Activated CD4-positive, alpha-beta memory T cell treated with anti-CD3 and anti-CD28 coated beads for 36 hours (primary cell): ENCODE data around the gene NFE2L1. TPM values are rescaled to one million over a fixed set of nuclear protein-coding genes. Genes with fewer than 3 reads are reported as not detected.
"Not testable (repeated sequence)": the region's sequence is repeated elsewhere in the genome, so short reads cannot be mapped to it uniquely, and the experiment has no call there.

ENCODE experiments used
- CTCF ChIA-PET: fragments of 350-600 bp; sonication (Branson Sonifier 250); formaldehyde crosslinking; loops from one replicate; lab custom pipeline; 2021; ENCODE audit warnings: antibody characterized with exemption, inconsistent platforms; lab: Charles Lee
- POLR2A ChIA-PET: fragments of 350-600 bp; sonication (Branson Sonifier 250); formaldehyde crosslinking; loops from one replicate; lab custom pipeline; 2021; ENCODE audit warnings: antibody characterized with exemption; lab: Charles Lee
- DNase-seq: peaks from one replicate; pipeline ENCODE4 v3.0.0-alpha.2; 2020
- H3K27ac Mint-ChIP-seq: one replicate; pipeline ENCODE4 v1.8.0; 2021; ENCODE audit warnings: mixed read lengths
- H3K27me3 Mint-ChIP-seq: one replicate; pipeline ENCODE4 v1.8.0; 2021; ENCODE audit warnings: mixed read lengths
- H3K36me3 Mint-ChIP-seq: one replicate; pipeline ENCODE4 v1.8.0; 2021; ENCODE audit warnings: mixed read lengths
- H3K4me1 Mint-ChIP-seq: one replicate; pipeline ENCODE4 v1.8.0; 2021; ENCODE audit warnings: low read depth, mixed read lengths
- H3K4me3 Mint-ChIP-seq: one replicate; pipeline ENCODE4 v1.8.0; 2021; ENCODE audit warnings: mild to moderate bottlenecking, mixed read lengths
- H3K9me3 Mint-ChIP-seq: one replicate; pipeline ENCODE4 v1.8.0; 2021; ENCODE audit warnings: mixed read lengths
- intact Hi-C: fragments of 100-400 bp; cut with micrococcal nuclease; formaldehyde crosslinking; loops from one replicate; pipeline ENCODE4 v1.15.1; 2023
- total RNA-seq, 2 experiments: library from RNA; stranded (reverse); gene quantifications; one replicate each; pipeline ENCODE4 v1.2.3, GENCODE V29; 2021

The NFE2L1 gene
- total RNA-seq, 2 experiments from 2014 or later: 82.4 to 84.1 TPM

GRCh38 chr17:48070195-48070594 is 22.0 kb downstream of the NFE2L1 start:
- H3K4me3 Mint-ChIP-seq: no peak overlapping the region
- POLR2A ChIA-PET: no interaction called here

GRCh38 chr17:48071654-48072053 is 23.5 kb downstream of the NFE2L1 start:
- H3K27me3 Mint-ChIP-seq: no peaks in the 10 kb centered on the region
- no peak for DNase-seq
- ChIA-PET CTCF (interaction anchor here (6.9 kb wide), 1 partner anchor 45 kb away, joined by 137 read pairs; no protein-coding TSS in a partner anchor), POLR2A (no interaction called here)
- H3K9me3 Mint-ChIP-seq: no peaks in the 10 kb centered on the region
- H3K27ac Mint-ChIP-seq: no peak overlapping the region
- peaks cover 33% of the 10 kb centered on the region for H3K36me3 Mint-ChIP-seq
- no peaks in the 10 kb centered on the region for H3K4me1 Mint-ChIP-seq
- intact Hi-C loops: no loop called here
- no peak overlapping the region for H3K4me3 Mint-ChIP-seq

More at GRCh38 chr17:48070195-48070594, 22.0 kb downstream of the NFE2L1 start:
- H3K27ac Mint-ChIP-seq: no peak overlapping the region
- peaks cover 32% of the 10 kb centered on the region for H3K36me3 Mint-ChIP-seq
- DNase-seq: no peak
- H3K27me3 Mint-ChIP-seq: no peaks in the 10 kb centered on the region
- intact Hi-C loops: no loop called here
- H3K9me3 Mint-ChIP-seq: no peaks in the 10 kb centered on the region
- CTCF ChIA-PET: interaction anchor here (1.0 to 4.5 kb wide), 2 partner anchors 10 to 44 kb away, joined by 3 to 30 read pairs; no protein-coding TSS in a partner anchor
- no peaks in the 10 kb centered on the region for H3K4me1 Mint-ChIP-seq

- H3K4me3 Mint-ChIP-seq, DNase-seq, intact Hi-C loops, H3K27me3 Mint-ChIP-seq, H3K9me3 Mint-ChIP-seq, H3K4me1 Mint-ChIP-seq, H3K27ac Mint-ChIP-seq: not testable (repeated sequence)
- POLR2A ChIA-PET: interaction anchor here (0.7 to 1.3 kb wide), 2 partner anchors 9 to 420 kb away, joined by 3 to 8 read pairs; no protein-coding TSS in a partner anchor
- H3K36me3 Mint-ChIP-seq: peaks cover 30% of the 10 kb centered on the region
- CTCF ChIA-PET: interaction anchor here (1.0 to 6.9 kb wide), 6 partner anchors 29 to 52 kb away, joined by 4 to 137 read pairs (median 8); partner anchors contain the start of genes COPZ2 and SNX11
Observed at GRCh38 chr17:48072811-48073210, 24.7 kb downstream of the NFE2L1 start.

GRCh38 chr17:48073566-48074094 is 25.5 kb downstream of the NFE2L1 start:
- not testable (repeated sequence) for H3K4me3 Mint-ChIP-seq, H3K4me1 Mint-ChIP-seq, H3K9me3 Mint-ChIP-seq, H3K27ac Mint-ChIP-seq, H3K27me3 Mint-ChIP-seq, DNase-seq
- intact Hi-C loops: loop anchor here (1.0 to 2.0 kb wide), 2 partner anchors 37 to 48 kb away; partner anchors contain the start of gene COPZ2
- ChIA-PET POLR2A (interaction anchor here (0.7 to 1.3 kb wide), 2 partner anchors 8 to 419 kb away, joined by 3 to 8 read pairs; no protein-coding TSS in a partner anchor), CTCF (interaction anchor here (0.7 to 6.9 kb wide), 18 partner anchors 13 to 125 kb away, joined by 3 to 137 read pairs (median 5); partner anchors contain the start of genes COPZ2, NFE2L1 and SNX11)
- peaks cover 25% of the 10 kb centered on the region for H3K36me3 Mint-ChIP-seq

- Mint-ChIP-seq H3K27ac (no peak overlapping the region), H3K9me3 (no peaks in the 10 kb centered on the region), H3K36me3 (peaks cover 21% of the 10 kb centered on the region), H3K27me3 (no peaks in the 10 kb centered on the region), H3K4me1 (no peaks in the 10 kb centered on the region), H3K4me3 (no peak overlapping the region)
- intact Hi-C loops: loop anchor here (1.0 to 2.0 kb wide), 2 partner anchors 38 to 49 kb away; partner anchors contain the start of gene COPZ2
- DNase-seq: peak; percentile 78
- CTCF ChIA-PET: interaction anchor here (0.6 to 6.9 kb wide), 23 partner anchors 9 to 803 kb away, joined by 3 to 137 read pairs (median 4); partner anchors contain the start of genes COPZ2, NFE2L1 and SNX11
- POLR2A ChIA-PET: no interaction called here
Observed at GRCh38 chr17:48074322-48075081, 26.3 kb downstream of the NFE2L1 start.

- POLR2A ChIA-PET, H3K4me3 Mint-ChIP-seq, DNase-seq, H3K27ac Mint-ChIP-seq, H3K4me1 Mint-ChIP-seq, H3K27me3 Mint-ChIP-seq, H3K9me3 Mint-ChIP-seq, intact Hi-C loops: not testable (repeated sequence)
- CTCF ChIA-PET: interaction anchor here (0.6 to 6.9 kb wide), 4 partner anchors 9 to 50 kb away, joined by 3 to 137 read pairs (median 4); no protein-coding TSS in a partner anchor
- H3K36me3 Mint-ChIP-seq: peaks cover 16% of the 10 kb centered on the region
Observed at GRCh38 chr17:48077152-48077551, 29.0 kb downstream of the NFE2L1 start.

- Mint-ChIP-seq H3K4me3 (no peak overlapping the region), H3K27me3 (no peaks in the 10 kb centered on the region), H3K9me3 (no peaks in the 10 kb centered on the region), H3K4me1 (no peaks in the 10 kb centered on the region), H3K36me3 (peaks cover under 1% of the 10 kb centered on the region), H3K27ac (no peak overlapping the region)
- no peak for DNase-seq
- CTCF ChIA-PET: interaction anchor here (0.7 to 5.9 kb wide), 14 partner anchors 8 to 537 kb away, joined by 3 to 79 read pairs (median 5); partner anchors contain the start of genes CBX1, CDK5RAP3 and COPZ2
- intact Hi-C loops: loop anchor here (2.0 kb wide), 1 partner anchor 19 kb away; the partner anchor contains the start of gene CBX1
- POLR2A ChIA-PET: interaction anchor here (0.6 kb wide), 1 partner anchor 9 kb away, joined by 8 read pairs; no protein-coding TSS in a partner anchor
Observed at GRCh38 chr17:48081858-48082257, 33.7 kb downstream of the NFE2L1 start.

- POLR2A ChIA-PET: interaction anchor here (0.6 to 0.7 kb wide), 2 partner anchors 67 to 122 kb away, joined by 3 read pairs; no protein-coding TSS in a partner anchor
- Mint-ChIP-seq H3K27me3 (no peaks in the 10 kb centered on the region), H3K27ac (no peak overlapping the region)
Observed at GRCh38 chr17:48084932-48085331, 36.8 kb downstream of the NFE2L1 start.

GRCh38 chr17:48093341-48094045 is 45.3 kb downstream of the NFE2L1 start:
- DNase-seq: no peak
- Mint-ChIP-seq H3K9me3 (no peaks in the 10 kb centered on the region), H3K4me3 (no peak overlapping the region), H3K27ac (no peak overlapping the region), H3K4me1 (peaks cover 13% of the 10 kb centered on the region), H3K36me3 (peaks cover 8% of the 10 kb centered on the region), H3K27me3 (no peaks in the 10 kb centered on the region)
- POLR2A ChIA-PET: no interaction called here
- intact Hi-C loops: no loop called here
- CTCF ChIA-PET: interaction anchor here (0.7 to 8.7 kb wide), 3 partner anchors 12 to 20 kb away, joined by 3 to 74 read pairs (median 4); partner anchors contain the start of gene SNX11

More at GRCh38 chr17:48084932-48085331, 36.8 kb downstream of the NFE2L1 start:
- Mint-ChIP-seq H3K4me3 (no peak overlapping the region), H3K36me3 (no peaks in the 10 kb centered on the region), H3K9me3 (no peaks in the 10 kb centered on the region), H3K4me1 (no peaks in the 10 kb centered on the region)
- intact Hi-C loops: no loop called here
- no peak for DNase-seq
- CTCF ChIA-PET: no interaction called here

- ChIA-PET CTCF (interaction anchor here (0.6 to 8.7 kb wide), 3 partner anchors 11 to 19 kb away, joined by 3 to 74 read pairs (median 3); no protein-coding TSS in a partner anchor), POLR2A (interaction anchor here (1.4 kb wide), 1 partner anchor 35 kb away, joined by 3 read pairs; no protein-coding TSS in a partner anchor)
- no peak for DNase-seq
- intact Hi-C loops: no loop called here
- Mint-ChIP-seq H3K27me3 (no peaks in the 10 kb centered on the region), H3K4me3 (no peak overlapping the region), H3K4me1 (peaks cover 24% of the 10 kb centered on the region), H3K9me3 (no peaks in the 10 kb centered on the region), H3K27ac (no peak overlapping the region), H3K36me3 (peaks cover 10% of the 10 kb centered on the region)
Observed at GRCh38 chr17:48095611-48096010, 47.5 kb downstream of the NFE2L1 start.

- no peak overlapping the region for H3K27ac Mint-ChIP-seq
- H3K36me3 Mint-ChIP-seq: peaks cover 4% of the 10 kb centered on the region
- CTCF ChIA-PET: interaction anchor here (1.4 to 8.7 kb wide), 4 partner anchors 19 to 75 kb away, joined by 3 to 74 read pairs (median 6); partner anchors contain the start of gene NFE2L1
- peaks cover 45% of the 10 kb centered on the region for H3K4me1 Mint-ChIP-seq
- peaks cover 8% of the 10 kb centered on the region for H3K9me3 Mint-ChIP-seq
- DNase-seq: no peak
- intact Hi-C loops: loop anchor here (2.0 to 10.0 kb wide), 2 partner anchors 19 to 255 kb away; partner anchors contain the start of gene SCRN2
- peak overlapping the region; percentile 98 for H3K4me3 Mint-ChIP-seq
- no peaks in the 10 kb centered on the region for H3K27me3 Mint-ChIP-seq
- POLR2A ChIA-PET: interaction anchor here (1.1 to 1.3 kb wide), 2 partner anchors 24 to 42 kb away, joined by 3 read pairs; no protein-coding TSS in a partner anchor
Observed at GRCh38 chr17:48100160-48100559, 52.0 kb downstream of the NFE2L1 start.
